T-helper 22 cell (primary cell): Measurements from ENCODE around the gene RPH3AL.
"Not testable (repeated sequence)": the region's sequence is repeated elsewhere in the genome, so short reads cannot be mapped to it uniquely, and the experiment has no call there.

Experiments
- DNase-seq: peaks from one replicate; pipeline ENCODE4 v3.0.0-alpha.2; 2020; ENCODE audit warnings: low read depth

The RPH3AL gene

DNA sequence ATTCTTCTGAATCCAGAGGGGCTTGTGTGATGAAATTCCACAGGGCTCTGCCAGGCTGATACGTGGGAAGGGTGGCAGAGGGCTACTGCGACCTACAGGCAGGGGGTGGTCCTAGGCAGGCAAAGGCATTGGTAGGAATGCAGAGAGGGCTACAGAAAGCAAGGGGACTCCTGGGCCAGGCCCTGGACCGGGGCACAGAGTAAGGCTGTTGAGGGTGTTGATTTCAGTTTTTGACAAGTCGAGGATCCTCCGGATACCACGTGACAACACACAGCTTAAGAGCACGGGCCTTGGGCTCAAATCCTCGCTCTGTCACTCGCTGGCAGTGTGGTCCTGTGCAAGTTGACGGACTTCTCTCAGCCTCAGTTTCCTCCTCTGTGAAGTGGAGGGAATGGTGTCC lies 152.0 kb downstream of the RPH3AL start:
- DNase-seq, result no peak

DNA sequence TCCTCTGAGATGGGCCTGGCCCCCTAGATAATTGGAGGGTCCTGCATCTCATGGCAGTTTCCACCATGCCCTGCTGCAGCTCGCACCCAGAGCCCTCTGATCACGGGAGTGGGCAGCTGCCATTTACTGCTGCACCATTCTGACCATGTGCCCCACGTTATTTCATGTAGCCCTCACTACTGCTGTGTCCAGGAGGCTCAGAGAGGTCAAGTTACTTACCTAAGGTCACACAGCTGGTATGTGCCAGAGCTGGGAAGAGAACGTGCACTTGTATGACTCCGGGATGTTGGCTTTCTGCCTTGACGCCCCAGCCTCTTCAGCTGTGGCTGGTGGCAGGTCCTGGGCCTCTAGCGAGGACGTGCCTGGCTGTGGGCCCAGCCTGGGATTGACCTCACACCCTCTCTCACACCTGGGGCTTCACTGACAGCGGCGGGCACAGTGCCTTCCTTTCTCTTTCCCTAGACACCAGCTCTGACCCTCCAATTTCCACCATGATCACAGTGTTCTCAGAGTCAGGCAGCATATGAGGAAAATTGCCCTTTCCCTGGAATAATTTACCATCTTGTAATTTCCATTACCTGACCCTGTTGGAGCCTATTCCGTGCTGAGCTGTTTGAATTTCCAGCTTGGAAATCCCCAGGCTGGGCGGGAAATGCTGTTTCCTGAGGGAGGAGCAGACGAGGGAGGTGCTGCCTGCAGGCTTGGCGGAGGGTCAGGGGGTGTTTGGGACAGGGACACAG lies 152.6 kb downstream of the RPH3AL start:
- DNase-seq, result no peak

DNA sequence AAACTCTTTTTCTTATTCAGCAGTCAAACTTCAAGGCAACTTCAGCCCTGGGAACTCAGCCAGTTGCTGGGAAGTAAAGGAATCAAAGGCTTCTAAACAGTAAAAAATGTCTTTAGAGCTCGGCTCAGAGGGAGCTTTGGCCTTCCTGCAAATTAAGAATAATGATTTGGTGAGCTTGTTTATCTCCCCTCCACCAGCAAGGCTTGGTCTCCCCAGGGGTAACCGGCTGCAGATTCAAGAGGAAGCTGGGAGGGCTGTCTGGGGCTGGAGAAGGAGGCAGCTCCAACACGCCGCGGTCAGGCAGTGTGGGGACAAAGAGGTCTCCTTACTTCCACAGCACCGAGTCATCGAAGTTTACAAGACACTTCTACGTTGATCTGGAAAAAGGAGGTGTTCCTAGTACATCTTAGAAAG lies 153.4 kb downstream of the RPH3AL start:
- DNase-seq, result no peak

DNA sequence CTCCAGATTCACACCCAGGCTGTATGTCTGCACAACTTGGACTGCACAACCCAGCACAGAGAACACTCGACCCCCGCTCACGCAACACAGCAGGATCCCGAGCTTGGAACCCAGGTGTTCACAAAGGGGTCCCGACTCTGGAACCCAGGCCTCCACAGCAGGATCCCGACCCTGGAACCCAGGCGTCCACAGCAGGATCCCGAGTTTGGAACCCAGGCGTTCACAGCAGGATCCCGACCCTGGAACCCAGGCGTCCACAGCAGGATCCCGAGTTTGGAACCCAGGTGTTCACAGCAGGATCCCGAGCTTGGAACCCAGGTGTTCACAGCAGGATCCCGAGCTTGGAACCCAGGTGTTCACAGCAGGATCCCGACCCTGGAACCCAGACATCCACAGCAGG lies 154.4 kb downstream of the RPH3AL start:
- DNase-seq, result not testable (repeated sequence)

DNA sequence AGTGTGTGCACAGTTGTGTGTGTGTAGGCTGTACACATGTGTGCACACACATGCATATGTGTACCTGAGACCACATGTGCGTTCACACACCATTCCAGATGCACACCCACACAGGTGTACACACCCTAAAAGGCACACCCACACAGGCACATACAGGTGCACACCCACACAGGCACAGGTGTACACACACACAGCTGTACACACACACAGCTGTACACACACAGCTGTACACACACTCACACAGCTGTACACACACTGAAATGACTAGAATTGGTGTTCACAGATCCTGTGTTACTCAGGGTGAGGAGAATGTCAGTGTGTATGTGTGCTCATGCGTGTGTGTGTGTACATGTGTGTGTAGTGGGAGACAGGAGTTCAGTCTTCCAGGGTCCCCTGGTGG lies 155.3 kb downstream of the RPH3AL start:
- DNase-seq, result no peak

DNA sequence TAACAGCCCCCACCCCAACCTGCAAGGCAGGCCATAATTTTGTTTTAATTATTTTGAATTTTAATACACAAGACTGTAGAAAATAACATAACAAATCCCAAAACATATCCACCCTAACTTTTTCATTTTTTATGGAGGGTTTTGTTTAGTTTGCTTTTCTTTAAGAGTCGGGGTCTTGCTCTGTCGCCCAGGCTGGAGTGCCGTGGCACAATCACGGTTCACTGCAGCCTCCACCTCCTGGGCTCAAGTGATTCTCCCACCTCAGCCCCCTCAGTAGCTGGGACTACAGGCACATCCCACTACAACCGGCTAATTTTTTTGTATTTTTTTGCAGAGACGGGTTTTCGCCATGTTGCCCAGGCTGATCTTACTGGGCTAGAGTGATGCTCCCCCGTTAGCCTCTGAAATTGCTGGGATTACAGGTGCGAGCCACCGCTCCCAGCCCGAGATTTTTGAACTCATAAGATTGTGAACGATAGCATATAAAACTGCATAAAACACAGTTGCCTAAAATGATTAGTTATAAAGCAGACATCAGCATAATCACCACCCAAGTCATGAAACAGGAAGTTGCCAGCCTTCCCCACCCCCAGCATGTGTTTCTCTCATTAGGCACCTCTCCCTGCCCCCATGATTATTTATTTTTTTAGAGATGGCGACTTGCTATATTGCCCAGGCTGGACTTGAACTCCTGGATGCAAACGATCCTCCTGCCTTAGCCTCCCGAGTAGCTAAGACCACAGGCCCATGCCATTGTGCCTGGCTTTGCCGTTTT lies 157.6 kb downstream of the RPH3AL start:
- no peak for DNase-seq

DNA sequence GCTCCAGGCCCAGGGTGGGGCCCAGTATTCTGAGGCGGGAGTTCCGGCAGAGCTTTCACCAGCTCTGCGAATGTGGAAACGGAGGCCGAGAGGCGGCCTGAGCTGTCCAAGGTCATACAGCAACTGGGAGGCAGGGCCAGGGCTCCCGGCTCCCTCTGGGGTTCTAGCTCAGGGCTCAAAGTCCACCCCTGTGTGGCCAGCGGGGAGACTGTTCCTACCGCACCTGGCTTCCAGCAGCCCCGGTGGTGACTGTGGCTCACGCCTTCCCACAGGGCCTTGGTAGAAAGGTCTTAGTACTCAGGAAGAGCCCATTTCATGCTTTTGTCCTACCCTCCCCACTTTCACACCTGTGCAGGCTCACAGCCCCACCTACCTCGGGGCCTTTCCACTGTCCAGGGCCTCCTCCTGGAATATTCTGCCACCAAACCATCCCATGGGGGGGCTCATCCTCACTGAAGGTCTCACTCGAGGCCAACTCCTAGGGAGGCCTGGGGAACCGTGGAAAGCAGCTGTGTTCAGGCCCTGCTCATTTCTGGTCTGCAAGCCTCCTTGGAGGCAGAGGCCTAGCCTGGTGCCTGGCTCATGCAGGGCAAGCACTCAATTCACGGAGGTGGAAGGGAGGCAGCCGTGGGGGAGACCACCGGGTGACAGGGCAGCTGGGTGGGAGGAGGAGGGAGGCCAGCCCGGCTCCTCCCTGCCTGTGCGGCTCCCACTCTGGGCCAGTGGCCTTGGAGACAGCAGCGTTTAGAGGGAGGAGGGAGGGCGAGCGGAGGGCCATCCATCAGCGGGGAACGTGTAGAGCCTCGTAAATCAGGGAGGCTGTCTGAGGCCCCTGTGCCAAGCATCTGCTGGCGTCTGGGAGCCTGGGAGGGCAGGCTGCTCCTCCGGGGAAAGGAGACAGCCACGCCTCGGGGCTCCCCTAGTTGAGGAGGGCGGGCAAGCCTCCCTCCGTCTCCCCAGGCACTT lies 158.5 kb downstream of the RPH3AL start:
- no peak for DNase-seq

DNA sequence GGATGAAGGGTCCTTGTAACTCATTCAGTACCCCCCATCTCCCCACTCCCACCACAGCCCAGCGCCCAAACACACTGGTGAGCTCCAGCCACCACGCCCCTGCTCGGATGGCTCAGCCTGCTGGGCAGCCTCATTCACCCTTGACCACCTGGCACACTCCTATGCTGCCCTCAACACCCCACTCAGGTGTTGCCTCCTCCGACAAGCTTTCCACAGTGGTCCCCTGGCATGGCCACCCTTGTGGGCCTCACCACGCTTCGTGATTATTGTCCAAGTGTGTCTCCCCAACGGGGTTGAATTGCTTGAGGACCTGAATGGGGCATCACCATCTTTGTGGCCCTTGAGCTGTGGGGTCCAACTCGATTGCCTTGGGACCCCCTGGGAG lies 159.2 kb downstream of the RPH3AL start:
- DNase-seq, result no peak

DNA sequence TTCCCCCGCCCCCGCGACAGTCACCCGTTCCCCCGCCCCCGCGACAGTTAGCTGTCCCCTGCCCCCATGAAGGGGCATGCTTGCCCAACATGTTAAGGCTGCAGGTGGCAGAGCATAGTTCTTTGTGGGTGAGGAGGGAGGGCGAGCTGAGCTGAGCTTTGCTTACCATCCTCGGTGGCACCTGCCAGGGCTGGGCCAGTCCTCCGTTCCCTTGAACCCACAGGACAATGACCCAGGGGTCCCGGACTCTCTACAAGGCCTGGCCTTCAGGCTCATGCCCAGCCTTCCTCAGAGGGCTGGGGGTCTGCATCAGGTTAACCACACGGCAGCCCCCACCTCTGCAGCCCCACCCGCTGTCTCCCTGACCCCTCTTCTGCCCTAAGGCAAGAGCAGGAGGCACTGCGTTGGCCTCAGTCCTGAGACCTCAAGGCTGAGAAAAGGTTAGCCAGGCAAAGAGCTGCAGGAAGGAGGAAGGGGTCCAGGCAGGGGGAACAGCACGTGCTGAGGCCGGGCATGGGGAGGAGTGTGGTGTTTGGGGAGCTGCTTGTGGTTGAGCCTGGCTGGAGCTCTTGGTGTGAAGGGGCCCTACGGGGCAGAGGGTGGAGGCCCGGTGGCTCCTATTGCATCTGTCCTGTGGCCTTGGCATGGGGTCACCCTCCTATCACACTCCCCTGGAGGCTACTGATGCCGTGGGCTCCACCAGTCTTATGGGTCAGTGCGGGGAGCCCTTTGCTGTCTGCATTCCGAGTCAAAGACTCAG lies 159.8 kb downstream of the RPH3AL start:
- no peak for DNase-seq

DNA sequence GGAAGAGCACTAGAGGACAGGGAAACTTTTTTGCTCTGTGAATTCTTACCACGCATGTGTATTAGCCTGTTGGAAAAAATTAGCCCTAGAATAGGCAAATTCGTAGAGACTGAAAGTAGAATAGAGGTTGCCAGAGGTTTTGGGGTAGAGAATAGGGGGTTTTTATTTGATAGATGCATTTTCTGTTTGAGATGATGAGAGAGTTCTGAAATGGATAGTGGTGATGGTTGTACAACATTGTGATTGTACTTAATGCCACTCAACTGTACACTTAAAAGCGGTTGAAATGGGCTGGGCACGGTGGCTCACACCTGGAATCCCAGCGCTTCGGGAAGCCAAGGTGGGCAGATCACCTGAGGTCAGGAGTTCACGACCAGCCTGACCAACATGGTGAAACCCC lies 163.2 kb downstream of the RPH3AL start:
- no peak for DNase-seq

DNA sequence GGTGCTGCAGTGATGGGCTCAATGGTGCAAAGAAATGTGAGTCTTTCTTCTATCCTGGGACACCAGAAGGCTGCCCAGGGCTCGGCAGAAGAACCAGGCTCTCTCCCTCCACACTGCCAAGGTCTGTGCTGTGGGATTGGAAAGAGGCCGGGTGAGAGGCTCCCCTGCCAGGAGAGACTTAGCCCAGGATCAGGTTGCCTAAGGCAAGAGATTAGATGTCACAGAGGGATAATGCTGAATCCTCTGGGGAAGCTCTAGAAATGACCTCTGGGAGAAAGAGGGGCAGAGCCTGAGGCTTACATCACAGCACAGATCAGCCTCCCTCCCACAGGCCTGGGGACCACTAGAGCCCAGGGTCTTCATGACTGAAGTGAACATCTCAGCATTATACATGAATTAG lies 165.5 kb downstream of the RPH3AL start:
- no peak for DNase-seq

DNA sequence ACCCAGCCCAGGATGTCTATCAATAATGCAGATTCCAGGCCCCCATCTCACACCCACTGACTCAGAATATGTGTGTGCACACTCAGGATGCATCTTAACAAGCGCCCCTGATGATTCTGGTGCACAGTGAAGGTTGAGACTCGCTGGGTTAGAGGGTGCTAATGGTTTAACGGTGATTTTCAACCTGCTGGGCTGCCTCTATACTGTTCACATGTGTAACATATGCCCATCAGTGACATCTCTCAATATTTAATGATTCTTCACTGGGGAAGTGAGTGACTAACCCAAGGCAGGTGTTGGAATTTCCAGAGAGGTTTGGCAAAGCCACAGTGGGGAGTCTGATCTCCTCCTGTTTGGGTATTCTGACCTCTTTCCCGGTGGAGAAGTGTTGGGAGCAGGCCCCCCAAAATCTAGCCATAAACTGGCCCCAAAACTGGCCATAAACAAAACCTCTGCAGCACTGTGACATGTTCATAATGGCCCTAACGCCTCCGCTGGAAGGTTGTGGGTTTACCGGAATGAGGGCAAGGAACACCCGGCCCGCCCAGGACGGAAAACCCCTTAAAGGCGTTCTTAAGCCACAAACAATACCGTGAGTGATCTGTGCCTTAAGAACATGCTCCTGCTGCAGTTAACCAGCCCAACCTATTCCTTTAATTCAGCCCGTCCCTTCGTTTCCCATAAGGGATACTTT lies 167.0 kb downstream of the RPH3AL start:
- no peak for DNase-seq

DNA sequence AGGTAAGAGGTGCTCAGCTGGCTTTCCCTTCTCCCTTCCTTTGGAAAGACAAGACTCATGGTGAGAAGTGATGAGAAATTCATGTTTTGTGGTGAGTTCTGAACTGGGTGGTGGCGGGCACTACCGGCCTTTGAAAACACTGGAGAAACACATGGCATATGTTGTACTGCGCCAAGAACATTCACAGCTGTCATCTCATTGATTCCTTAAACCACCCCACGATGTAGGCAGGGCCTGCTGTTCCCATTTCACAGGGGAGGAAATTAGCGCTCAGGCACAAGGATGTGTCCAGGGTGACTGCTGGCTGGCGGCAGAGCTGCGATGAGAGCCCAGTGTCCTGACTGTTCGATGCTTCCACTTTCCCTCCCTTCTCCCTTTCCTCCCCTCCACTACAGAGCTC lies 169.6 kb downstream of the RPH3AL start:
- no peak for DNase-seq

DNA sequence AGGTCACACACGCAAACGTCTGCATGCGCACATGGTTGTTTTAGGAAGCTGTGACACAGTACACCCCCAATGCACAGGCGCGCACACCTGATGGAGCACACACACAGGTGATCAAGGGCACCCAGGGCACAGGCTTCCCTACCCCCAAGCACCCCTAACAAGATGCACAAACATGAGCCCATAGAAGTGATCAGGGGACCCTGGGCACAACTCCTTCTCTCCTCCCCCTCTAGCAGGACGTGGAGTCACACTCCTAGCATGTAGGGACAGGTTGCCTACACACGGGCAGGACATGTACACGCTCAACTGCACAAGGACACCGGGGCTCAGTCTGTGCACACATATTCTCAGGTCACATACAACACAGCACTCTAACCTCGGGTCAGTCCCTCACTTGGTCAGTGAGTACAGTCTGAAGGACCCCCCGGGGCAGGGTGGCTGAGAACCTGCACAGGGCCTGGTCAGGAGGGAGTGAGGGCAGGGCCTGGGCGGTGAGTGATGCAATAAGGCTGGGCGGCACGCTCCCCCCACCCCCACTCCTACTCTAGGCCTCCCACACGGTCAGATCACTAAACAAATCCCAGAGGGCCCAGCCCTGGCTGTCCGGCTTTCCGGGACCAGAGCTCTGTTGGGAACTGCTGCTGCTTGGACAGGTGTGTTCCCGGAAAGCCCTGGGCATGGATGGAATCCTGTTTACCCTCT lies 170.4 kb downstream of the RPH3AL start:
- no peak for DNase-seq

DNA sequence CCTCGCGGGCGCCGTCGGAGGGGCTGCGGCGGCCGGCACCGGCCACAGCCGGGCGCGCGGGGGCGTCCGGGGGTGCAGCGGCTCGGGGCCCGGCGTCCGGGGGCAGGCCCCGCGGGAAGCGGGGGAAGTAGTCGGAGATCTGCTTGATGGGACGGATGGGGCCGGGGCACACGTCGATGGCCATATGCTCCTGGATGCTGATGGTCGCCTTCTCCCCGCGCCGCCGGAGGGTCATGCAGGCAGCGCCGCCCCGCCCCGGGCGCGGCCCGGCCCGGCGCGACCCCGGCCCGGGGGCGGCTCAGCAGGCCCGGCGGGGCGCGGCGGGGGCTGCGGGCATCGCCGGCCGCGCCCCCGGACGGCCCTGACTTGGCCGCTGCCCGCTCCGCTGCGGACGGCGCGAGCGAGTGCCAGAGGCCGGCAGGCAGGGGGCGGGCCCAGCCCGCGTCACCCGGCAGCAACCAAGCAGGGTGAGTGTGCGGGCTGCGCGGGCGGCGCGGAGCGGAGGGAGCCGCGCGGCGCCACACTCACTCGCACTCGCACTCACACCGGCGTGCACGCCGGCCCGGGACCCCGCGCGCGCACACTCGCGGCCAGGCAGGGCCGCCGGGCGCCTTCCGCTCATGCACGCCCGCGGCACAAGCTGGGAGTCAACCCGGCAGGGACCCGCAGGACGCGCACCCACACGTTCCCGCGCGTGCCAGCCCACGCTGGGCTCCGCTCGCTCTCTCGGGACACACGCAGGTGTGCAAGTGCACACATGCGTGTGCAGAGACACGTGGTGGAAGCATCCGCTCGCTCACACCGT lies 171.2 kb downstream of the RPH3AL start, which contains the start of gene DOC2B:
TSS of gene DOC2B (minus strand) at position 406 of the 805 bp plus-strand sequence. CDS start at position 235, 171 bp downstream.
- no peak for DNase-seq

DNA sequence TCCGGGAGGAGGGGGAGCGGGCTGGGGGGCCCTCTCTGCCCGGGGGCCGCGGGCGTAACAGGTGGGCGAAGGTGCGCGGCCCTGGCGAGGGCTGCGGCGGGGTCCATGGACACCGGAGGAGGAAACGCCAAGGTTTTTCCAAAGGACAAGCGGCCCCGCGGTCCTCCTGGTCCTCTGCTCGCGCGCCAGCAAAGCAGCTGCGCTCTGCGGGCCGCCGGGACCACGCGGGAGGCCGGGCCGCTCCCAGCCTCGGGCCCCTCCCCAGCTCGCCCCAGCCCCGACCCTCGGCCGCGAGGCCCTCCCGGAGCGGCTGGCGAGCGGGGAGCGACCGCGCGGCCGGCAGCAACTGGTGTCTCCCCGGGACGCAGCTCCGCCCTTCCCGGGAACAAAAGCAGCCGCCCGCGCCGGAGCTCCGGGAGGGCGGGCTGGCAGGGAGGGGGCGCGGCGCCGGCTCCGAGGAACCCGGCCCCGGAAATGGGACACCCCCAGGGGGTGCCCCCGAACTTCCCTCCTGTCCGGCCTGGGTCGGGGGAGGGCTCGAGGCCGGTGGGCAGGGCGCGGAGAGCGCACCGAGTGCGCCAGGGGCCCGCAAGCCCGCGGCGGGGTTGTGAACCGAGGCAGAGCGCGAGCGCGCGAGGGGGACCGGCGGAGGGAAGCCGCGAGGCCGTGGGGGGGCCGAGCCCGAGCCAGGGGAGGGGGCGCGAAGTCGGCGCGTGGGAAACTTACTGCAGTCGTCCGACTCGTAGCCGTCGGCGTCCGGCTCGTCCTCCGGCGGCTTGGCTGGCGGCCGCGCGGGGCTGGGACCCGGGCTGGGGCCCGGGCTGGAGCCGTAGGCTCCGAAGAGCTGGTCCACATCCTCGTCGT lies 172.0 kb downstream of the RPH3AL start:
- no peak for DNase-seq

DNA sequence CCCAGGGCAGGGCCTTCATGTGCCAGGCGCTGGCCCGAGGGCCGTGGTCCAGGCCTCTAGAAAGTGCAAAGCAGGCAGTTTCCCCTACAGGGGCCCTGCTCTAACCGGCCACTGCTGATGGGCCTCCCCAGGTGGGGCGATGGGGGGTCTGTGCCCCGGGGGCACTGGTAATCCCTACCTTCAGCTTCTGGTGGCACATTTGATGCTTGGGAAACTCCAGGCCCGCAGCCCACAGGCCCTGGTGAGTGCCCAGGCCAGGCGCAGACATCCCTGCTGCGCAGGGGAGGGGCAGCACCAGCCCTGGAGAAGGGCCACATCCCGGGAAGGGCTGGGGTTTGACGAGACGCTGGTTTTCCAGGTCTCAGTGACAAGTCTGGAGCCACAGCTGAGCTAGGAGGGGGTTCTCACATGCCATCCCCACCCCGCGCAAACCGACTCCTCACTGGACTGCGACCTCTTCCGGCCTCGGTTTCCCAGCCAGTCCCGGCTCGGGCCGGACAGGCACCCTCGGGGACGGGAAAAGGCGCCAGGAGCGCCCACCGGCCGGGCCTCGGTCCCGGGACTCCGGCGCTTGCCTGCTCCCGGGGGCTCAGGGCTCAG lies 172.7 kb downstream of the RPH3AL start:
- DNase-seq, result no peak

DNA sequence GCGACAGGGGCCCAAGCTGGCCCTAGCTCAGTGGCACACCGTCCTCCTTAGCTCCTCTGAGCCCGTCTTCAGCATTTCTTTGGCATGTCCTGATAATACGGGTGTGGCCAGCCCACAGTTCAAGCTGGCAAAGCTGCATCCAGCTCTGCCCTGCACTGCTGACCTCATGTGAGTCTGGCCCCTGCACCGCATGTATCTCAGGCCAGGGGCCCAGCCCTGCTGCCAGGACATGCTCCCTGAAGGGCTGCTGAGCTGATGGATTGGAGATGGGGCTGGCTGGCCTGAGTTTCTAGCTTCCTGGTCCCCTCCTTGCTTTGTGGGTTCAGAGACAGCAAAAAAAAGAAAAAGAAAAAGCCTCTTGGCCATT lies 173.6 kb downstream of the RPH3AL start:
- DNase-seq, result no peak
